ENCODE data around the gene HSD17B14. TPM values are rescaled to one million over a fixed set of nuclear protein-coding genes. Genes with fewer than 3 reads are reported as not detected.

Gene HSD17B14
- total RNA-seq, 1 experiment from 2014 or later = 11.2 TPM

- no peaks in the 10 kb centered on the region for H3K4me1 ChIP-seq (ENCODE audit: insufficient read depth, low read length)
- H3K56ac ChIP-seq (ENCODE audit: insufficient read length, low read depth, low read length) = no peak overlapping the region
- no peak overlapping the region for H3K27ac ChIP-seq (ENCODE audit: insufficient read length, low read depth, low read length)
- no peak for TF ChIP-seq CTCF (conservative IDR thresholded peaks at IDR 0.05)
- H2BK20ac ChIP-seq (ENCODE audit: low read depth, low read length, poor library complexity, severe bottlenecking) = no peak overlapping the region
- H3K14ac ChIP-seq (ENCODE audit: insufficient read depth, low read length) = no peak overlapping the region
- no peak overlapping the region for H4K8ac ChIP-seq (replicated peaks; ENCODE audit: insufficient read length, low read depth, low read length)
- H3K23ac ChIP-seq (ENCODE audit: insufficient read length, low read depth, low read length) = no peak overlapping the region
- Mint-ChIP-seq H3K27me3 (ENCODE audit: low read depth) (peaks cover 14% of the 10 kb centered on the region), H3K9me3 (no peaks in the 10 kb centered on the region; a peak in 1 of 5 replicates), H3K36me3 (ENCODE audit: insufficient read depth in 1 of 3, low read depth in 3 of 3) (no peaks in the 10 kb centered on the region), H3K27ac (no peak overlapping the region), H3K4me1 (peaks cover 9 to 15% of the 10 kb centered on the region in 2 experiments), H3K4me3 (no peak overlapping the region)
- H2BK120ac ChIP-seq (ENCODE audit: low read depth, low read length, poor library complexity, severe bottlenecking) = no peak overlapping the region
- no peak overlapping the region for H2AK5ac ChIP-seq (ENCODE audit: insufficient read length, low read length)
- no peaks in the 10 kb centered on the region for H4K20me1 ChIP-seq (ENCODE audit: control insufficient read depth, insufficient read depth, insufficient read length)
- no peaks in the 10 kb centered on the region for H3K79me2 ChIP-seq (ENCODE audit: insufficient read depth, low read length)
- no peak overlapping the region for H3K4me2 ChIP-seq (ENCODE audit: insufficient read depth, insufficient read length, low read length)
- H2BK5ac ChIP-seq (ENCODE audit: insufficient read length, low read length) = no peak overlapping the region
- no peak for DNase-seq
- no peak overlapping the region for H2AFZ ChIP-seq (ENCODE audit: low read length)
- no peak overlapping the region for H2BK15ac ChIP-seq (ENCODE audit: low read depth, low read length)
- H4K91ac ChIP-seq (ENCODE audit: insufficient read length, low read depth, low read length) = no peak overlapping the region
- no peaks in the 10 kb centered on the region for H3K79me1 ChIP-seq (ENCODE audit: insufficient read depth, low read depth, low read length, poor library complexity, severe bottlenecking)
- WGBS (ENCODE audit: extremely low coverage, insufficient read length, low lambda C conversion rate) = no CpG with 5 or more reads among the region's 5 CpGs
- peaks cover under 1% of the 10 kb centered on the region for H3K23me2 ChIP-seq (ENCODE audit: insufficient read length, low read depth, low read length, poor library complexity, severe bottlenecking)
- no peak overlapping the region for H2BK12ac ChIP-seq (ENCODE audit: insufficient read length, low read depth, low read length)
- no peak overlapping the region for H3T11ph ChIP-seq (ENCODE audit: low read length)
- no peaks in the 10 kb centered on the region for H3K9me3 ChIP-seq (ENCODE audit: control insufficient read depth, low read depth, low read length)
- no peak overlapping the region for H4K5ac ChIP-seq (ENCODE audit: insufficient read length, low read depth, low read length)
- no peak overlapping the region for H3K9ac ChIP-seq (ENCODE audit: extremely low read depth, insufficient read length, low read length)
- H3K18ac ChIP-seq (ENCODE audit: insufficient read length, low read depth, low read length) = no peak overlapping the region
- H3K4ac ChIP-seq (ENCODE audit: low read depth, low read length) = no peak overlapping the region
- no peaks in the 10 kb centered on the region; the same call in 1 of the 2 replicates for H3K27me3 ChIP-seq (ENCODE audit: insufficient read depth, low read length)
Measured at GRCh38 chr19:48817585-48818124, 18.6 kb downstream of the HSD17B14 start.

All from H9 (cell line).